K562 (cell line): ENCODE data around the gene RBM44.

Experiments
- CTCF ChIP-seq, 3 experiments: IDR thresholded peaks in 2 of 3; conservative IDR thresholded peaks in 1 of 3; 2 replicates each; pipeline ENCODE4 v1.5.1; 2011 to 2012; ENCODE audit warnings: low read length in 3 of 3, mild to moderate bottlenecking in 3 of 3, control low read depth in 2 of 3, improper control_type of control experiment in 1 of 3, inconsistent platforms in 1 of 3, low read depth in 1 of 3, mixed read lengths in 1 of 3, moderate library complexity in 1 of 3; ENCODE audit not compliant: insufficient read depth in 2 of 3
- E2F5 ChIP-seq: sonication (generic); formaldehyde crosslinking; IDR thresholded peaks from 2 replicates; pipeline ENCODE4 v1.8.0; 2022; ENCODE audit warnings: mild to moderate bottlenecking, missing genetic modification reagents
- HNRNPL ChIP-seq: fragments of 200-400 bp; formaldehyde crosslinking; IDR thresholded peaks from 2 replicates; pipeline ENCODE4 v1.6.1; 2017; ENCODE audit warnings: low read depth, mild to moderate bottlenecking, low read length
- SMARCB1 ChIP-seq: IDR thresholded peaks from 2 replicates; pipeline ENCODE4 v1.6.1; 2011; ENCODE audit warnings: improper control_type of control experiment, low read depth; ENCODE audit not compliant: insufficient read length
- TCF7L2 ChIP-seq: fragments of 150-350 bp; IDR thresholded peaks from 2 replicates; pipeline ENCODE4 v1.6.1; 2016; ENCODE audit warnings: low read depth, mild to moderate bottlenecking, low read length, moderate library complexity
- ZBTB11 ChIP-seq, 3 experiments: fragments of 200-800 bp in 1 of 3; fragments of 250-450 bp in 1 of 3; fragments of 450-650 bp in 1 of 3; sonication (Bioruptor Pico) in 1 of 3; sonication (Bioruptor generic) in 1 of 3; formaldehyde crosslinking in 1 of 3; IDR thresholded peaks; 2 replicates each; pipeline versions ENCODE4 v1.6.1 to v1.8.0; 2016 to 2022; ENCODE audit warnings: mild to moderate bottlenecking in 2 of 3, missing genetic modification characterization in 2 of 3, missing compliant biosample characterization in 1 of 3, moderate library complexity in 1 of 3
- ZNF644 ChIP-seq: fragments of 200-800 bp; sonication (Bioruptor generic); IDR thresholded peaks from 2 replicates; pipeline ENCODE4 v1.6.1; 2016; ENCODE audit warnings: low read depth, missing genetic modification characterization, missing compliant biosample characterization
- ZNF699 ChIP-seq: fragments of 250-450 bp; sonication (Bioruptor Pico); IDR thresholded peaks from 2 replicates; pipeline ENCODE4 v1.8.0; 2021; ENCODE audit warnings: mild to moderate bottlenecking, moderate library complexity; ENCODE audit not compliant: insufficient replicate concordance
- TF ChIP-seq, protein P1 (sequence below): fragments of 450-650 bp; IDR thresholded peaks from 2 replicates; pipeline ENCODE4 v1.7.1; 2018; ENCODE audit warnings: mild to moderate bottlenecking, low read depth; ENCODE audit not compliant: partially characterized antibody

DNA sequence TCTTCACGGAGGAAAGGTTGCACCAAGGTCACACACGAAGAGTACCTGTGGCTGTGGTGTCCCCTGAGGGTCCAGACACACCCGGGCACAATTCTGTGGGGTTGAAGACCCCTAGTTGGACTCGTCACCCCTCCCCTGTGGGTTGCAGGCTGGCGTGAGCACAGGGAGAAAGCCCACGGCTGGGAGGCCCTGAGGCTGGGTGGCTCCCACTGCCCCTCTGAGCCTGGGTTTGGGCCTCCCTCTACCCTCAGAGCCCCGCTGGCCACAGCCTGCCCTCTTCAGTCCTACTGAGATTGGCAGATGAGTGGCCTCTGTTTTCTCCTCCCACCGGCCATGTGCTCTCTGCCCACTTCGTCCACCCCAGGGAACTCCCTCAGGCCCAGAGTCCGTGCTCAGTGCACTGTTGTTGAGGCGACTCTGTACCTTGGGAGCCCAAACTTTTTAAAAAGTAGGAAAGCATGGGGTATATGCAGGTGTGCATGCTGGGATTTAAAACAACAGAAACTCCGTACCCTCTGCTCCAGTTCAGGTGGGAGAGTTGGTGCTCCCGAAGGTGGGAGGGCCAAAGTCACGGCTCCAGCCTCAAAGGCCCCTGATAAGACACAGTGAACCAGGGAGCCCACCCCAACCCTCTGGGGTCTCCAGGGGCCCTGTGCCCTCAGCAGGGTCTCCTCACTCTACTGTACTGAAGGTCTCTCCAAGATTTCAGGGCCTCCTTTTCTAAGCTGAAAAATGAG is 79.9 kb downstream of the RBM44 start:
- TF ChIP-seq ZBTB11 (CRISPR knock-in tag; IDR thresholded peaks at IDR 0.05) = no peak
- TF ChIP-seq, protein P1, sequence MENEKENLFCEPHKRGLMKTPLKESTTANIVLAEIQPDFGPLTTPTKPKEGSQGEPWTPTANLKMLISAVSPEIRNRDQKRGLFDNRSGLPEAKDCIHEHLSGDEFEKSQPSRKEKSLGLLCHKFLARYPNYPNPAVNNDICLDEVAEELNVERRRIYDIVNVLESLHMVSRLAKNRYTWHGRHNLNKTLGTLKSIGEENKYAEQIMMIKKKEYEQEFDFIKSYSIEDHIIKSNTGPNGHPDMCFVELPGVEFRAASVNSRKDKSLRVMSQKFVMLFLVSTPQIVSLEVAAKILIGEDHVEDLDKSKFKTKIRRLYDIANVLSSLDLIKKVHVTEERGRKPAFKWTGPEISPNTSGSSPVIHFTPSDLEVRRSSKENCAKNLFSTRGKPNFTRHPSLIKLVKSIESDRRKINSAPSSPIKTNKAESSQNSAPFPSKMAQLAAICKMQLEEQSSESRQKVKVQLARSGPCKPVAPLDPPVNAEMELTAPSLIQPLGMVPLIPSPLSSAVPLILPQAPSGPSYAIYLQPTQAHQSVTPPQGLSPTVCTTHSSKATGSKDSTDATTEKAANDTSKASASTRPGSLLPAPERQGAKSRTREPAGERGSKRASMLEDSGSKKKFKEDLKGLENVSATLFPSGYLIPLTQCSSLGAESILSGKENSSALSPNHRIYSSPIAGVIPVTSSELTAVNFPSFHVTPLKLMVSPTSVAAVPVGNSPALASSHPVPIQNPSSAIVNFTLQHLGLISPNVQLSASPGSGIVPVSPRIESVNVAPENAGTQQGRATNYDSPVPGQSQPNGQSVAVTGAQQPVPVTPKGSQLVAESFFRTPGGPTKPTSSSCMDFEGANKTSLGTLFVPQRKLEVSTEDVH = no peak
- TF ChIP-seq E2F5 (CRISPR knock-in tag) = no peak
- no peak for TF ChIP-seq ZNF644 (tag)
- TF ChIP-seq SMARCB1 = no peak
- TF ChIP-seq HNRNPL = no peak
- no peak for TF ChIP-seq CTCF (IDR thresholded peaks at IDR 0.05 in 2 of 3, conservative IDR thresholded peaks at IDR 0.05 in 1 of 3; ENCODE audit: insufficient read depth in 2 of 3, low read depth in 1 of 3, low read length in 3 of 3)
- TF ChIP-seq TCF7L2 = no peak
- TF ChIP-seq ZNF699 (CRISPR knock-in tag) = no peak
